Measurements from ENCODE around the gene GIMAP2. TPM values are rescaled to one million over a fixed set of nuclear protein-coding genes. Genes with fewer than 3 reads are reported as not detected.

GIMAP2 gene
- total RNA-seq, 1 donor from 2014 or later: 1.9 TPM

DNA sequence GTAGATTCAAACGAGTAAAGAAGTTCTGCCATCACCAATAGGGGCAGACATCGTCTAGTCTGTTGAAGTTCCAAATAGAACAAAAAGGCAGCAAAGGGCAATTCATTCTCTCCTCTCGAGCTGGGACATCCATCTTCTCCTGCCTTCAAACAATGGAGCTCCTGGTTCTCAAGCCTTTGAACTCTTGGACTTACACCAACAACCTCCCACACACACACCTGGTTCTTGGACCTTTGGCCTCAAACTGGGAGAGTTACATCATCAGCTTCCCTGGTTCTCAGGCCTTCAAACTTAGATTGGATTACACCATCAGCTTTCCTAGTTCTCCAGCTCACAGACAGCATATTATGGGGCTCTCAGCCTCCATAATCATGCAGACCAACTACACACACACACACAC is 41.9 kb downstream of the GIMAP2 start:
- peaks cover 11% of the 10 kb centered on the region for H3K27me3 Mint-ChIP-seq (ENCODE audit: unreplicated experiment)

GRCh38 chr7:150728011-150728410 is 42.5 kb downstream of the GIMAP2 start:
- Mint-ChIP-seq H3K4me3 (ENCODE audit: unreplicated experiment) (no peak overlapping the region), H3K27me3 (ENCODE audit: unreplicated experiment) (peaks cover 11% of the 10 kb centered on the region), H3K27ac (ENCODE audit: unreplicated experiment) (no peak overlapping the region), H3K9me3 (ENCODE audit: unreplicated experiment) (peaks cover 7% of the 10 kb centered on the region), H3K4me1 (ENCODE audit: unreplicated experiment) (no peaks in the 10 kb centered on the region), H3K36me3 (ENCODE audit: low read depth, unreplicated experiment) (peaks cover 17% of the 10 kb centered on the region)
- no peak for DNase-seq (ENCODE audit: low spot score)
- TF ChIP-seq, protein P1, sequence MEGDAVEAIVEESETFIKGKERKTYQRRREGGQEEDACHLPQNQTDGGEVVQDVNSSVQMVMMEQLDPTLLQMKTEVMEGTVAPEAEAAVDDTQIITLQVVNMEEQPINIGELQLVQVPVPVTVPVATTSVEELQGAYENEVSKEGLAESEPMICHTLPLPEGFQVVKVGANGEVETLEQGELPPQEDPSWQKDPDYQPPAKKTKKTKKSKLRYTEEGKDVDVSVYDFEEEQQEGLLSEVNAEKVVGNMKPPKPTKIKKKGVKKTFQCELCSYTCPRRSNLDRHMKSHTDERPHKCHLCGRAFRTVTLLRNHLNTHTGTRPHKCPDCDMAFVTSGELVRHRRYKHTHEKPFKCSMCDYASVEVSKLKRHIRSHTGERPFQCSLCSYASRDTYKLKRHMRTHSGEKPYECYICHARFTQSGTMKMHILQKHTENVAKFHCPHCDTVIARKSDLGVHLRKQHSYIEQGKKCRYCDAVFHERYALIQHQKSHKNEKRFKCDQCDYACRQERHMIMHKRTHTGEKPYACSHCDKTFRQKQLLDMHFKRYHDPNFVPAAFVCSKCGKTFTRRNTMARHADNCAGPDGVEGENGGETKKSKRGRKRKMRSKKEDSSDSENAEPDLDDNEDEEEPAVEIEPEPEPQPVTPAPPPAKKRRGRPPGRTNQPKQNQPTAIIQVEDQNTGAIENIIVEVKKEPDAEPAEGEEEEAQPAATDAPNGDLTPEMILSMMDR (IDR thresholded peaks at IDR 0.05; ENCODE audit: unreplicated experiment): no peak

More for the DNA sequence above, 41.9 kb downstream of the GIMAP2 start:
- Mint-ChIP-seq H3K36me3 (ENCODE audit: low read depth, unreplicated experiment) (peaks cover 13% of the 10 kb centered on the region), H3K4me3 (ENCODE audit: unreplicated experiment) (no peak overlapping the region), H3K27ac (ENCODE audit: unreplicated experiment) (no peak overlapping the region), H3K4me1 (ENCODE audit: unreplicated experiment) (peaks cover 3% of the 10 kb centered on the region), H3K9me3 (ENCODE audit: unreplicated experiment) (peaks cover 7% of the 10 kb centered on the region)
- no peak for DNase-seq (ENCODE audit: low spot score)
- TF ChIP-seq, protein P1 (IDR thresholded peaks at IDR 0.05; ENCODE audit: unreplicated experiment): no peak

- H3K9me3 Mint-ChIP-seq (ENCODE audit: unreplicated experiment): peaks cover 7% of the 10 kb centered on the region
- H3K27ac Mint-ChIP-seq (ENCODE audit: unreplicated experiment): no peak overlapping the region
- peaks cover 21% of the 10 kb centered on the region for H3K36me3 Mint-ChIP-seq (ENCODE audit: low read depth, unreplicated experiment)
- no peaks in the 10 kb centered on the region for H3K4me1 Mint-ChIP-seq (ENCODE audit: unreplicated experiment)
- H3K4me3 Mint-ChIP-seq (ENCODE audit: unreplicated experiment): no peak overlapping the region
- DNase-seq (ENCODE audit: low spot score): no peak
- TF ChIP-seq, protein P1 (IDR thresholded peaks at IDR 0.05; ENCODE audit: unreplicated experiment): no peak
- peaks cover 11% of the 10 kb centered on the region for H3K27me3 Mint-ChIP-seq (ENCODE audit: unreplicated experiment)
These were observed 43.1 kb downstream of the GIMAP2 start for GRCh38 chr7:150728609-150729008.

GRCh38 chr7:150731916-150732315 is 46.4 kb downstream of the GIMAP2 start:
- Mint-ChIP-seq H3K9me3 (ENCODE audit: unreplicated experiment) (peaks cover 7% of the 10 kb centered on the region), H3K4me1 (ENCODE audit: unreplicated experiment) (peaks cover 26% of the 10 kb centered on the region), H3K4me3 (ENCODE audit: unreplicated experiment) (no peak overlapping the region), H3K36me3 (ENCODE audit: low read depth, unreplicated experiment) (peaks cover 14% of the 10 kb centered on the region), H3K27me3 (ENCODE audit: unreplicated experiment) (peaks cover 7% of the 10 kb centered on the region), H3K27ac (ENCODE audit: unreplicated experiment) (no peak overlapping the region)
- DNase-seq (ENCODE audit: low spot score): no peak
- TF ChIP-seq, protein P1 (IDR thresholded peaks at IDR 0.05; ENCODE audit: unreplicated experiment): no peak

DNA sequence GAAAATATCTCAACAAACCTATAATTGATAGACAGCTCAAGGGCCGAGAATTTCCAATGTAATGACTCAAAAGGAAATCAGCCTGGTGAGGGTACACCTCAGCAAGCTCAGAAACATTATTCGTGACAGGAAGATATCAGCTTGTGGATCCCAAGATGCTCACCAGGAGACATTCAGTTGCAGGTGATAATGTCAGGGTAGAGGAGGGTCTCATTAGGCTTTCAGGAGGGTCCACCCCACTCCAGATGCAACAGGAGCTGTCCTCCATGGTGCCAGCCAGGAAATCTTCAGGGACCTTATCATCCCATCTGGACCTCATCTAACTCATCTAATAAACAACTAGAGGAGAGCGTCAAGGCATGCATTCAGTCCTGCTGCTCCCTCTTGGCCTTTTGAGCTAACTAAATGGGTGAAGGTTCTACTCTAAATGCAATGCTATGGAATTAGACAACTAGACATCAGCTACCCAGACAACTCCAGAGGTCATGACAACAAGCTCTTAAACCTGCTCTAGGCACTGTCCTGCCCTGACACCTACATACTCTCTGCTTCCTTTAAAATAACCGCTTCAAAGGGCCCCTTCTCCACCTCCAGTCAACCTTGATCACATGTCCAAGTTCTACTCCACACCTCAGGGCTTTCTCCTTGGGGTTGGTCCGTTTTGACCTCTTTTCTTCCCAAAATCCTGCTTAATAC is 47.4 kb downstream of the GIMAP2 start:
- Mint-ChIP-seq H3K27ac (ENCODE audit: unreplicated experiment) (no peak overlapping the region), H3K9me3 (ENCODE audit: unreplicated experiment) (peaks cover under 1% of the 10 kb centered on the region), H3K36me3 (ENCODE audit: low read depth, unreplicated experiment) (peaks cover 10% of the 10 kb centered on the region), H3K4me1 (ENCODE audit: unreplicated experiment) (peaks cover 33% of the 10 kb centered on the region), H3K4me3 (ENCODE audit: unreplicated experiment) (peak overlapping the region; percentile 2), H3K27me3 (ENCODE audit: unreplicated experiment) (peaks cover 2% of the 10 kb centered on the region)
- no peak for DNase-seq (ENCODE audit: low spot score)
- TF ChIP-seq, protein P1 (IDR thresholded peaks at IDR 0.05; ENCODE audit: unreplicated experiment): no peak
